HEK293 (cell line): Measurements from ENCODE around the gene TIMM9.

Experiments
- CTCF ChIA-PET: fragments of 350-600 bp; formaldehyde crosslinking; extraction: SDS; loops from one replicate; lab custom pipeline; 2021; ENCODE audit warnings: antibody characterized with exemption; lab: Yijun Ruan, JAX
- POLR2A ChIA-PET: fragments of 300-600 bp; formaldehyde crosslinking; extraction: SDS; loops from one replicate; lab custom pipeline; 2020; ENCODE audit warnings: antibody characterized with exemption, inconsistent platforms; lab: Yijun Ruan, JAX
- H3K27ac ChIP-seq: fragments of 200-500 bp; sonication (Bioruptor generic); 2 replicates; pipeline ENCODE4 v1.5.1; 2014; ENCODE audit warnings: low read depth, low read length, control low read depth, inconsistent platforms; ENCODE audit errors: extremely low read depth
- H3K36me3 ChIP-seq, 2 experiments: fragments of 200-500 bp in 1 of 2; sonication (Bioruptor generic) in 1 of 2; 1 replicate in 1 of 2; 2 replicates in 1 of 2; pipeline ENCODE4 v1.5.1; 2014 to 2017; ENCODE audit warnings: inconsistent platforms in 2 of 2, low read length in 2 of 2; ENCODE audit not compliant: control insufficient read depth in 2 of 2, insufficient read depth in 1 of 2
- H3K4me1 ChIP-seq: fragments of 200-500 bp; sonication (Bioruptor generic); 2 replicates; pipeline ENCODE4 v1.5.1; 2014; ENCODE audit warnings: mild to moderate bottlenecking, low read length, inconsistent platforms; ENCODE audit not compliant: control insufficient read depth, insufficient read depth
- H3K4me3 ChIP-seq: 2 replicates; pipeline ENCODE4 v1.5.1; 2011; ENCODE audit warnings: low read depth, mild to moderate bottlenecking, control low read depth, low read length, moderate library complexity
- H3K9me3 ChIP-seq: fragments of 200-500 bp; sonication (Bioruptor generic); 2 replicates; pipeline ENCODE4 v1.5.1; 2014; ENCODE audit warnings: low read depth, low read length, inconsistent platforms; ENCODE audit not compliant: control insufficient read depth, insufficient read depth
- GLIS2 ChIP-seq: fragments of 450-650 bp; formaldehyde crosslinking; IDR thresholded peaks from 2 replicates; pipeline ENCODE4 v1.5.1; 2016; ENCODE audit warnings: missing biosample characterization, missing genetic modification characterization
- HIC1 ChIP-seq: fragments of 450-650 bp; formaldehyde crosslinking; IDR thresholded peaks from 2 replicates; pipeline ENCODE4 v1.5.1; 2016; ENCODE audit warnings: missing biosample characterization, missing genetic modification characterization
- HOXD13 ChIP-seq: sonication (generic); formaldehyde crosslinking; IDR thresholded peaks from 2 replicates; pipeline ENCODE4 v1.8.0; 2022; ENCODE audit warnings: missing genetic modification reagents, borderline replicate concordance
- MYNN ChIP-seq: fragments of 450-650 bp; formaldehyde crosslinking; IDR thresholded peaks from 2 replicates; pipeline ENCODE4 v1.5.1; 2016; ENCODE audit warnings: missing biosample characterization, missing genetic modification characterization, borderline replicate concordance
- OSR2 ChIP-seq: fragments of 450-650 bp; formaldehyde crosslinking; IDR thresholded peaks from 2 replicates; pipeline ENCODE4 v1.5.1; 2016; ENCODE audit warnings: missing biosample characterization, missing genetic modification characterization
- ZBTB1 ChIP-seq: fragments of 450-650 bp; formaldehyde crosslinking; IDR thresholded peaks from 2 replicates; pipeline ENCODE4 v1.5.1; 2016; ENCODE audit warnings: missing biosample characterization, missing genetic modification characterization
- ZEB2 ChIP-seq: fragments of 450-650 bp; formaldehyde crosslinking; IDR thresholded peaks from 2 replicates; pipeline ENCODE4 v1.5.1; 2016; ENCODE audit warnings: missing biosample characterization, missing genetic modification characterization
- ZFP69B ChIP-seq: fragments of 450-650 bp; formaldehyde crosslinking; IDR thresholded peaks from 2 replicates; pipeline ENCODE4 v1.5.1; 2016; ENCODE audit warnings: missing biosample characterization, missing genetic modification characterization
- ZNF146 ChIP-seq: fragments of 450-650 bp; formaldehyde crosslinking; IDR thresholded peaks from 2 replicates; pipeline ENCODE4 v1.5.1; 2016; ENCODE audit warnings: missing biosample characterization, missing genetic modification characterization
- ZNF175 ChIP-seq: fragments of 450-650 bp; formaldehyde crosslinking; IDR thresholded peaks from 2 replicates; pipeline ENCODE4 v1.5.1; 2016; ENCODE audit warnings: missing biosample characterization, missing genetic modification characterization
- ZNF324 ChIP-seq: fragments of 450-650 bp; formaldehyde crosslinking; IDR thresholded peaks from 2 replicates; pipeline ENCODE4 v1.5.1; 2016; ENCODE audit warnings: missing biosample characterization, missing genetic modification characterization
- ZNF335 ChIP-seq: fragments of 450-650 bp; formaldehyde crosslinking; conservative IDR thresholded peaks from 2 replicates; pipeline ENCODE4 v1.5.1; 2016; ENCODE audit warnings: missing biosample characterization, missing genetic modification characterization
- ZNF394 ChIP-seq: fragments of 450-650 bp; formaldehyde crosslinking; IDR thresholded peaks from 2 replicates; pipeline ENCODE4 v1.5.1; 2016; ENCODE audit warnings: missing biosample characterization, missing genetic modification characterization, mild to moderate bottlenecking, moderate library complexity, borderline replicate concordance
- ZNF529 ChIP-seq: fragments of 450-650 bp; formaldehyde crosslinking; IDR thresholded peaks from 2 replicates; pipeline ENCODE4 v1.5.1; 2017; ENCODE audit warnings: missing genetic modification characterization, missing biosample characterization; ENCODE audit not compliant: insufficient replicate concordance
- ZNF555 ChIP-seq: fragments of 450-650 bp; formaldehyde crosslinking; conservative IDR thresholded peaks from 2 replicates; pipeline ENCODE4 v1.5.1; 2017; ENCODE audit warnings: missing biosample characterization, mild to moderate bottlenecking, missing genetic modification characterization, inconsistent platforms
- ZNF561 ChIP-seq: fragments of 450-650 bp; IDR thresholded peaks from 2 replicates; pipeline ENCODE4 v1.5.1; 2018; ENCODE audit warnings: missing biosample characterization, missing genetic modification characterization, borderline replicate concordance
- ZNF600 ChIP-seq: fragments of 450-650 bp; formaldehyde crosslinking; IDR thresholded peaks from 2 replicates; pipeline ENCODE4 v1.5.1; 2016; ENCODE audit warnings: missing biosample characterization, missing genetic modification characterization
- ZNF610 ChIP-seq: fragments of 450-650 bp; formaldehyde crosslinking; IDR thresholded peaks from 2 replicates; pipeline ENCODE4 v1.5.1; 2016; ENCODE audit warnings: missing biosample characterization, missing genetic modification characterization, borderline replicate concordance
- ZNF623 ChIP-seq: fragments of 450-650 bp; formaldehyde crosslinking; IDR thresholded peaks from 2 replicates; pipeline ENCODE4 v1.5.1; 2016; ENCODE audit warnings: missing biosample characterization, missing genetic modification characterization
- ZNF692 ChIP-seq: fragments of 450-650 bp; formaldehyde crosslinking; IDR thresholded peaks from 2 replicates; pipeline ENCODE4 v1.5.1; 2016; ENCODE audit warnings: missing biosample characterization, missing genetic modification characterization
- ZNF837 ChIP-seq: fragments of 450-650 bp; formaldehyde crosslinking; IDR thresholded peaks from 2 replicates; pipeline ENCODE4 v1.5.1; 2016; ENCODE audit warnings: missing biosample characterization, missing genetic modification characterization
- ZSCAN18 ChIP-seq: fragments of 450-650 bp; formaldehyde crosslinking; IDR thresholded peaks from 2 replicates; pipeline ENCODE4 v1.5.1; 2016; ENCODE audit warnings: missing biosample characterization, missing genetic modification characterization
- ZSCAN5A ChIP-seq: fragments of 450-650 bp; formaldehyde crosslinking; IDR thresholded peaks from 2 replicates; pipeline ENCODE4 v1.5.1; 2016; ENCODE audit warnings: missing biosample characterization, missing genetic modification characterization
- ZXDB ChIP-seq: fragments of 450-650 bp; formaldehyde crosslinking; IDR thresholded peaks from 2 replicates; pipeline ENCODE4 v1.5.1; 2016; ENCODE audit warnings: missing biosample characterization, missing genetic modification characterization
- TF ChIP-seq, protein P1 (sequence below): fragments of 450-650 bp; formaldehyde crosslinking; IDR thresholded peaks from 2 replicates; pipeline ENCODE4 v1.5.1; 2016; ENCODE audit warnings: missing biosample characterization, missing genetic modification characterization
- TF ChIP-seq, protein P2 (sequence below): fragments of 450-650 bp; formaldehyde crosslinking; IDR thresholded peaks from 2 replicates; pipeline ENCODE4 v1.5.1; 2016; ENCODE audit warnings: missing biosample characterization, missing genetic modification characterization

Gene TIMM9, protein sequence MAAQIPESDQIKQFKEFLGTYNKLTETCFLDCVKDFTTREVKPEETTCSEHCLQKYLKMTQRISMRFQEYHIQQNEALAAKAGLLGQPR

GRCh38 chr14:58427281-58428117, at the start of gene TIMM9, which contains the start of gene KIAA0586:
Gene TIMM9, minus strand, starts transcription at chr14:58427531. Its CDS starts 15,586 bp downstream, at chr14:58411945.
Gene KIAA0586, plus strand, starts transcription at chr14:58427719. Its CDS starts 546 bp downstream, at chr14:58428265.
- Histone ChIP-seq H3K36me3 (peaks cover 32 to 34% of the 10 kb centered on the region in 2 experiments), H3K9me3 (no peaks in the 10 kb centered on the region), H3K27ac (peak within 1 kb of the TSS; percentile 81), H3K4me1 (no peaks in the 10 kb centered on the region), H3K4me3 (peak within 1 kb of the TSS; percentile 65)
- ChIA-PET CTCF (interaction anchor here (0.6 to 1.6 kb wide), 6 partner anchors 32 to 879 kb away, joined by 3 to 8 read pairs (median 4); partner anchors contain the start of gene TOMM20L), POLR2A (interaction anchor here (0.5 to 1.8 kb wide), 12 partner anchors 15 to 251 kb away, joined by 3 to 16 read pairs (median 4); partner anchors contain the start of genes ARID4A, PSMA3 and TOMM20L)
- TF ChIP-seq ZBTB1 (tag by site-specific recombination), result peak; percentile 90; the same call in 1 of the 2 replicates
- TF ChIP-seq ZNF561 (tag by site-specific recombination), result 0 out of 2 replicates have a peak, but pooled peaks have one; percentile 27
- peak; percentile 69 for TF ChIP-seq ZNF692
- TF ChIP-seq ZXDB (tag by site-specific recombination), result peak; percentile 93
- TF ChIP-seq ZNF324 (tag by site-specific recombination), result 0 out of 2 replicates have a peak, but pooled peaks have one; percentile 68
- TF ChIP-seq ZSCAN5A, result peak; percentile 76; the same call in 1 of the 2 replicates
- TF ChIP-seq HIC1 (tag by site-specific recombination), result peak; percentile 70; the same call in 1 of the 2 replicates
- TF ChIP-seq ZNF610, result peak; percentile 73
- TF ChIP-seq ZFP69B (tag by site-specific recombination), result no peak; the same call in 1 of the 2 replicates
- peak; percentile 71 for TF ChIP-seq ZNF600 (tag by site-specific recombination)
- TF ChIP-seq, protein P1, sequence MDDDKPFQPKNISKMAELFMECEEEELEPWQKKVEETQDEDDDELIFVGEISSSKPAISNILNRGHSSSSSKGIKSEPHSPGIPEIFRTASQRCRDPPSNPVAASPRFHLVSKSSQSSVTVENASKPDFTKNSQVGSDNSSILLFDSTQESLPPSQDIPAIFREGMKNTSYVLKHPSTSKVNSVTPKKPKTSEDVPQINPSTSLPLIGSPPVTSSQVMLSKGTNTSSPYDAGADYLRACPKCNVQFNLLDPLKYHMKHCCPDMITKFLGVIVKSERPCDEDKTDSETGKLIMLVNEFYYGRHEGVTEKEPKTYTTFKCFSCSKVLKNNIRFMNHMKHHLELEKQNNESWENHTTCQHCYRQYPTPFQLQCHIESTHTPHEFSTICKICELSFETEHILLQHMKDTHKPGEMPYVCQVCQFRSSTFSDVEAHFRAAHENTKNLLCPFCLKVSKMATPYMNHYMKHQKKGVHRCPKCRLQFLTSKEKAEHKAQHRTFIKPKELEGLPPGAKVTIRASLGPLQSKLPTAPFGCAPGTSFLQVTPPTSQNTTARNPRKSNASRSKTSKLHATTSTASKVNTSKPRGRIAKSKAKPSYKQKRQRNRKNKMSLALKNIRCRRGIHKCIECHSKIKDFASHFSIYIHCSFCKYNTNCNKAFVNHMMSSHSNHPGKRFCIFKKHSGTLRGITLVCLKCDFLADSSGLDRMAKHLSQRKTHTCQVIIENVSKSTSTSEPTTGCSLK, result no peak
- TF ChIP-seq ZSCAN18 (tag by site-specific recombination), result peak; percentile 66; the same call in 1 of the 2 replicates
- TF ChIP-seq ZNF335 (tag by site-specific recombination), result peak; percentile 65
- TF ChIP-seq, protein P2, sequence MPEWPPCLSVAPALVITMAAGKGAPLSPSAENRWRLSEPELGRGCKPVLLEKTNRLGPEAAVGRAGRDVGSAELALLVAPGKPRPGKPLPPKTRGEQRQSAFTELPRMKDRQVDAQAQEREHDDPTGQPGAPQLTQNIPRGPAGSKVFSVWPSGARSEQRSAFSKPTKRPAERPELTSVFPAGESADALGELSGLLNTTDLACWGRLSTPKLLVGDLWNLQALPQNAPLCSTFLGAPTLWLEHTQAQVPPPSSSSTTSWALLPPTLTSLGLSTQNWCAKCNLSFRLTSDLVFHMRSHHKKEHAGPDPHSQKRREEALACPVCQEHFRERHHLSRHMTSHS, result no peak
- no peak for TF ChIP-seq ZNF837 (tag by site-specific recombination)
- TF ChIP-seq GLIS2 (tag by site-specific recombination), result no peak
- no peak for TF ChIP-seq HOXD13 (CRISPR knock-in tag)
- 0 out of 2 replicates have a peak, but pooled peaks have one; percentile 32 for TF ChIP-seq ZNF623
- no peak for TF ChIP-seq ZNF529 (tag by site-specific recombination)
- no peak for TF ChIP-seq ZNF175 (tag by site-specific recombination)
- no peak; the same call in 1 of the 2 replicates for TF ChIP-seq ZEB2
- peak; percentile 29; the same call in 1 of the 2 replicates for TF ChIP-seq OSR2 (tag by site-specific recombination)
- no peak for TF ChIP-seq ZNF555
- TF ChIP-seq ZNF146 (tag by site-specific recombination), result peak; percentile 58
- TF ChIP-seq ZNF394 (tag by site-specific recombination), result peak; percentile 72
- no peak for TF ChIP-seq MYNN (tag by site-specific recombination)
